ENCODE results near the gene MAGEA9.
"Not testable (repeated sequence)": the region's sequence is repeated elsewhere in the genome, so short reads cannot be mapped to it uniquely, and the experiment has no call there.

DNA sequence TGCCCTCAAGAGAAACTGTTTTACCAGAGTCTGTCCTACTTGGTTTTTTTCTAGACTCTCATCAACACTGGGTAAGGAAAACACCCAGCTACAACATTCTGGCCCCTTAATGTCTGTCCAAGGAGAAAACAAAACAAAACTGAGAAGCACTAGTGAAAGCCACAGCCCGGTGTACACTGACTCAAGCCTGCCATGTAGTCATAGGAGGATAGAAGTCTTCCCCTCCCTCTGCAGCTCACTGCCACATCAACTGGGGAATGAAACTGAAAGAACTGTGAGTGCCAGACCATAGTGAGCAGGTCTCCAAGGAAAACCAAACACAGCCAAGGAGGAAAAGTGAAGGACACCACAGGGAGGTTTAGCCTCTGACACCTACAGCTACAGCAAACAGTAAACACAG is 13.8 kb downstream of the MAGEA9 start:
- TF ChIP-seq, protein P1, sequence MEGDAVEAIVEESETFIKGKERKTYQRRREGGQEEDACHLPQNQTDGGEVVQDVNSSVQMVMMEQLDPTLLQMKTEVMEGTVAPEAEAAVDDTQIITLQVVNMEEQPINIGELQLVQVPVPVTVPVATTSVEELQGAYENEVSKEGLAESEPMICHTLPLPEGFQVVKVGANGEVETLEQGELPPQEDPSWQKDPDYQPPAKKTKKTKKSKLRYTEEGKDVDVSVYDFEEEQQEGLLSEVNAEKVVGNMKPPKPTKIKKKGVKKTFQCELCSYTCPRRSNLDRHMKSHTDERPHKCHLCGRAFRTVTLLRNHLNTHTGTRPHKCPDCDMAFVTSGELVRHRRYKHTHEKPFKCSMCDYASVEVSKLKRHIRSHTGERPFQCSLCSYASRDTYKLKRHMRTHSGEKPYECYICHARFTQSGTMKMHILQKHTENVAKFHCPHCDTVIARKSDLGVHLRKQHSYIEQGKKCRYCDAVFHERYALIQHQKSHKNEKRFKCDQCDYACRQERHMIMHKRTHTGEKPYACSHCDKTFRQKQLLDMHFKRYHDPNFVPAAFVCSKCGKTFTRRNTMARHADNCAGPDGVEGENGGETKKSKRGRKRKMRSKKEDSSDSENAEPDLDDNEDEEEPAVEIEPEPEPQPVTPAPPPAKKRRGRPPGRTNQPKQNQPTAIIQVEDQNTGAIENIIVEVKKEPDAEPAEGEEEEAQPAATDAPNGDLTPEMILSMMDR (IDR thresholded peaks at IDR 0.05; ENCODE audit: insufficient read depth, low read depth, low read length): not testable (repeated sequence)
- not testable (repeated sequence) for TF ChIP-seq EZH2 (IDR thresholded peaks at IDR 0.05; ENCODE audit: insufficient read depth, low read length)

Measured in astrocyte (in vitro differentiated cells and primary cell).